ENCODE results near the gene PHOX2B.

The PHOX2B gene

GRCh38 chr4:41709844-41710481, 38.6 kb downstream of the PHOX2B start:
- no peak for DNase-seq

GRCh38 chr4:41703785-41704184, 44.7 kb downstream of the PHOX2B start:
- DNase-seq = no peak

GRCh38 chr4:41702770-41703169, 45.8 kb downstream of the PHOX2B start:
- no peak for DNase-seq

GRCh38 chr4:41701983-41702382, 46.5 kb downstream of the PHOX2B start:
- DNase-seq = no peak

DNA sequence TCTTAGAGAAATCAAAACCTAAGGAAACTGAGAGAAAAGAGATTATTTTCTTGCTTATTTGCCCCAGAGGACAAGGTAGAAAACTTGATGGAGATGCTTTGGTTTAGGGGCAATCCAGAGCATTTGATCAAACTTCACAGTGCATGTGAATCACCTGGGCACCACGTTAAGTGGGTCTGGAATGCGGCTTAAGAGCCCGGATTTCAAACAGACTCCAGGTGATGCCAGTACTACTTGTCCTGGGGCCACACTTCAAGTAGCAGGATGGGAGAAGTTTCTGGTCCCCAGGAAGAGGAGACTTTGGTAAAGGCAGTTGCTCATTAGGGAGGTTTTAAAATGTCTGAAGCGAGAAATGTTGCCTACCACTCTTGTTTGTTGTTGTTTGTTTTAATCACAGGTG, 51.8 kb downstream of the PHOX2B start:
- DNase-seq = no peak

DNA sequence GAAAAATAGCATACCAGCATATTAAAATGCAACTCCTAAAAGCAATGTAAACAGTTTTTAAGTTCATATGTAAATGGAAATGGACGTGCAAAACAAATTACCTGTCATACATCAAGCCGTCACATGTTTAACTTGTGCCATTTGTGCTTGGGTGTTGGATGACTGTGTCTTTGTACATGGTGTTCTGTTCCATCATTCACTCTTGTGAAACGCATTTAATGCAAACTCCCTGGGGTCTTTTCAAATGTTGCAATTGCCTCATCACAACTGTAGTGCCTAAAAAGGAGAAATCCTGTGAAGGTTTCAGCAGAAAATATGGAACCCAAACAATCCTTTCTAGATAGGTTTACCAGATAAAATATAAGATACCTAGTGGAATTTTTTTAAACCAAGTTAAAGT, 52.4 kb downstream of the PHOX2B start:
- no peak for DNase-seq

Data from CD4-positive, alpha-beta T cell treated with Interferon gamma for 1 hour (primary cell).